Eye (tissue), 1 donor: ENCODE measurements around the gene AKR1D1.
"Not testable (repeated sequence)": the region's sequence is repeated elsewhere in the genome, so short reads cannot be mapped to it uniquely, and the experiment has no call there.

Experiments used
- DNase-seq: peaks from one replicate; pipeline ENCODE4 v3.0.0-alpha.2; 2015

Gene AKR1D1, protein sequence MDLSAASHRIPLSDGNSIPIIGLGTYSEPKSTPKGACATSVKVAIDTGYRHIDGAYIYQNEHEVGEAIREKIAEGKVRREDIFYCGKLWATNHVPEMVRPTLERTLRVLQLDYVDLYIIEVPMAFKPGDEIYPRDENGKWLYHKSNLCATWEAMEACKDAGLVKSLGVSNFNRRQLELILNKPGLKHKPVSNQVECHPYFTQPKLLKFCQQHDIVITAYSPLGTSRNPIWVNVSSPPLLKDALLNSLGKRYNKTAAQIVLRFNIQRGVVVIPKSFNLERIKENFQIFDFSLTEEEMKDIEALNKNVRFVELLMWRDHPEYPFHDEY

DNA sequence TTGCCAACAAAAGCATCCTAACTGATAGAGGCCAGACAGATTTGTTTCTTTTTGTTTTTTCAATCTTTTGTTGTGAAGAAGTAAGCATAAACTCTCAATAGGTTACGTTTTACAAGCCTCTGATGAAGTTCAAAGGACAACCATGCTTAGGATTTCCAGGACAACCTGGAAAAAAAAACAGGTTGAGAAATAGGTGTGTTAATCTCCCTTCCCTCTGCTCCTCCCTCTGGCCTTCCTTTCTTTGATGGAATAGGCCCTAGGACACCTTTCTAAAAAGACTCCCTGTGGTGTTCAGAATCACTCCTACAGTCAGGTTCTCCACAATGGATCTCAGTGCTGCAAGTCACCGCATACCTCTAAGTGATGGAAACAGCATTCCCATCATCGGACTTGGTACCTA, at the start of gene AKR1D1:
TSS of gene AKR1D1 (plus strand) at position 264 of the 400 bp plus-strand sequence. CDS start at position 324, 60 bp downstream.
- DNase-seq = no peak

DNA sequence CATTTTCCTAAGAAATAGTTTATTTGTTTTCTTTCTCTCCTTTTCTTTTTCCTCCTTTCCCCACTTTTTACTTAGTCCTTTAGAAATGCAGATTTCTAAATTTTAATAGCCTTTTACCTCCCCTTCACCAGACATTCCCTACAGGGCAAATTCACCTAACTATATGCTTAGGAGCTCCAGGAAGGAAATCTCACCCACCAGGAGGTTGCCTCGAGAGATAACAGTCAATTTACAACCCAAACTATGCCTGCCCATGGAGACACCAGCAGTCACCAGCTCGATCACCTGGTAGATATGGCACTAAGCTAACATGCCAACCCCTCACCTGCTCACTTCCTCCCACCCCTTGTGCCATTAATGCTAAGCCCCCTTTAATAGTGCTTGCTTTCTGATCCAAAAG, 49.2 kb upstream of the AKR1D1 start:
- no peak for DNase-seq

DNA sequence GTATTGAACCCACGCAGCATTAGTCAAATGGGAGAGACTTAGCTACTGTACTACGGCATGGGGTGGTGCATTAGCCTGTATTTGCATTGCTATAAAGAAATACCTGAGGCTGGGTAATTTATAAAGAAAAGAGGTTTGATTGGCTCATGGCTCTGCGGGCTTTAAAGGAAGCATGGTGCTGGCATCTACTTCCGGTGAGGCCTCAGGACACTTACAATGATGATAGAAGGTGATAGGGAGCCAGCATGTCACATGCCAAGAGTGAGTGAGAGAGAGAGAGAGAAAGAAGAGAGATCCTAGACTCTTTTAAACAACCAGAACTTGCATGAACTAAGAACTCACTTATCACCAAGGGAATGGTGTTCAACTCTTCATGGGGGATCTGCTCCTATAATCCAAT, 47.1 kb upstream of the AKR1D1 start:
- DNase-seq = no peak

DNA sequence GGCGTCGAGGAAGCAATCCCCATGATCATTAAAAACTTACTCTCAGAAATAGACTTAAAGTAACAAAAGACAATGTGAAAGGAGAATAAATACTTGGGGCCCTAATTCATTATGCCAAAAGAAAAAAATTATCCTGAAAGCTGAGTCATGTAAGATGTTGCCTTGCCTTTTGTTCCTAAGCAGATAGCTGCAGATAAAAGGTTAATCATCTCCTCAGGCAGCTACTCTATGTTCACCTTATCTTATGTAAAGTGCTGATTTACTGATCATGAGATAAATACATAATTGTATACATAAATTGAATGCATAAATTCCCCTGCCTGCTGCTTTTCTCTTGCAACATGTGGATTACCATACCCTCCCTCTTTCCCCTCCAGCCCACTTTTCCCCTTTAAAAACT, 46.3 kb upstream of the AKR1D1 start:
- DNase-seq = no peak

DNA sequence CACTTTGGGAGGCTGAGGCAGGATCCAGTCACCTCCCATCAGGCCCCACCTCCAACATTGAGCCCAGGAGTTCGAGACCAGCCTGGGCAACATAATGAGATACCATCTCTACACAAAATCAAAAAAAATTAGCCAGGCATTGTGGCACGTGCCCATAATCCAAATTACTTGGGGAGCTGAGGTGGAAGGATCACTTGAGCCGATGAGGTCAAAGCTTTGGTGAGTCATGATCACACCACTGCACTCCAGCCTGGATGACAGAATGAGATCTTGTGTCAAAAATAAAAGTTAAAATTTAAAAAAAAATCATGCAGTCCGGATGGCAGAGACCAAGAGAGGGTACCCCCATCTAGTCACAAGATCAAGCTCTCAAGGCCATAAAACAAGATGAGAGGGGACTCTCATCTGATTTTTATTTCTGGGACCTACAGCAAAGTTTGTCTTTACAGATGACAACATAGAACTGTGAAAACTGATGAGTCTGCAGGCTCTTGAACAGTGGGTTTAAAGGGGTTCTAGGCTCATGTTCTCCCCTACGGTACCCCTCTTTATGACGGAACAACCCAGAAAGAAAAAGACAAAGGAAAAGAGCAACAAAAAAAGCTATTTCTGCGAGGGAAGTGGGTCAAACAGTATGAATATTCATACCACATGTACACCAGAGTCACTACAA, 45.4 kb upstream of the AKR1D1 start:
- DNase-seq = no peak

DNA sequence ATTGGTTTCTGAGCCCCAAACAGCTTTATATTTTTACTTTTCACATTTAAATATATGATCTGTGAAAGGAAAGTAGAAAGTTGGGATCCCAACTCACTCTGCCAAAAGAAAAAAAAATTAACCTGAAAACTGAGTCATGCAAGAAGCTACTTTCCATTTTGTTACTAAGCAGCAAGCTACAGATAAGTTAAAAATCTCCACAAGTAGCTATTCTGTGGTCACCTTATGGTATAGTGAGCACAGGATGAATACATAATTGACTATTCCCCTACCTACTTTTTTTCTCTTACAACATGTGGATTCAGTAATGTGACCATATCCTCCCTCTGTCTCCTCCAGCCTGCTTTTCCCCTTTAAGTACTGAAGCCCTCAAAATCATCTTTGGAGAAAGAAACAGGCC, 44.1 kb upstream of the AKR1D1 start:
- no peak for DNase-seq

DNA sequence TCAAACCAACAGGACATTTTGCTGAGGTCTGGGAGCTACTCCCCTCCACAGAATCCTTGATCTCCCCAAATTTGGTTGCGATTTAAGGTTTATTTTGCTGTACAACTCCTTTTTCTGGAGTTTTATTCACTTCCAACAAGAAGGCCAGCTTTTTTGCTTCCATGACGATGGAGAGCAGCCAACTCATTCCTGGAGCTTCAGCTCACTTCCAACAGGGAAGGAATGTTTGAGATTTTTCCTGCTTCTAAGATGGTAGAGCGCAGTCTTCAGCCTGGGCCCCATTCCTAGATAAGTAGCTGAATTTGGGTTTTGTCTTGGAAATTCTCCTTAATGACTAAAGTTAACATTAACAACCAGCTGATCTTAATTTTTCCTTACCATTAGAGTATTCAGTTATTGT, 43.5 kb upstream of the AKR1D1 start:
- no peak for DNase-seq

DNA sequence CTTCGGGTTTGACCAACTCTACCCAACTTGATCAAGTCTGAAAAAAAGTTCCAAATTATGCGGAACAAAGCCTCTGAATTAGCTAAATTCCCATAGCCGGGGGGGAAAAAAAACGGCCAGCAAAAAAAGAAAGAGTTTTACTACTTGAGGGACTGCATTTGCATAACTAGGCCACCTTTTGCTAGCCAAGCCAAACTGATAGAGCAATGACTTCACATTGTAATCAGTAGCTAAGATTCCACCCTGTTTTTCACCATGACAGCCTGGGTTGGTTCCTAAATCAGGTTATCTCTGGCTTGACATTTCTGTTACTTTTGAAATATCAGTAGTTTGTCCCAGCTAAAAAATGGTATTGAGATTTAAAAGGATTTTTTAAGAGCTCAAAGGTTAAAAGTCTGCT, 43.0 kb upstream of the AKR1D1 start:
- DNase-seq = no peak

DNA sequence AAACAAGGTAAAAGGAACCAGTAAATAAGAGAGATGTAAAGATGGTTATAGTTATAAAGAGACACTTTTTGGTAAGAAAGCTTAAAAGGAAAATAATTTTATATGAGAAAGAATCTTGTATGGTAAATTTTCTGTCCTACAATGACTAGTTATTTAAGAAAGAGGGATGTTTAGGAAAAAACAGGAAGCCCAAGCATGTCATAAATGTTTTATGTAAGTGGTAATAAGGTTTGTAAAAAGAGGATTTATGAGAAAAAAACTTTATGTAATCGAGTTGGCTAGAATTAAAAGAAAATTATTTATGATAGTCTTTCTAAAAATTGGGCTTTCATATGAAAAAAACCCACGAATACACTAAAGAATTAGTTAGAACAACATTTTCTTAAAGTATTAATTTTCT, 40.1 kb upstream of the AKR1D1 start:
- DNase-seq = no peak

DNA sequence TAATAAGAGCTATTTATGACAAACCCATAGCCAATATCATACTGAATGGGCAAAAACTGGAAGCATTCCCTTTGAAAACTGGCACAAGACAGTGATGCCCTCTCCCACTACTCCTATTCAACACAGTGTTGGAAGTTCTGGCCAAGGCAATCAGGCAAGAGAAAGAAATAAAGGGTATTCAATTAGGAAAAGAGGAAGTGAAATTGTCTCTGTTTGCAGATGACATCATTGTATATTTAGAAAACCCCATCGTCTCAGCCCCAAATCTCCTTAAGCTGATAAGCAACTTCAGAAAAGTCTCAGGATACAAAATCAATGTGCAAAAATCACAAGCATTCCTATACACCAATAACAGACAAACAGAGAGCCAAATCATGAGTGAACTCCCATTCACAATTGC, 36.2 kb upstream of the AKR1D1 start:
- DNase-seq = not testable (repeated sequence)

DNA sequence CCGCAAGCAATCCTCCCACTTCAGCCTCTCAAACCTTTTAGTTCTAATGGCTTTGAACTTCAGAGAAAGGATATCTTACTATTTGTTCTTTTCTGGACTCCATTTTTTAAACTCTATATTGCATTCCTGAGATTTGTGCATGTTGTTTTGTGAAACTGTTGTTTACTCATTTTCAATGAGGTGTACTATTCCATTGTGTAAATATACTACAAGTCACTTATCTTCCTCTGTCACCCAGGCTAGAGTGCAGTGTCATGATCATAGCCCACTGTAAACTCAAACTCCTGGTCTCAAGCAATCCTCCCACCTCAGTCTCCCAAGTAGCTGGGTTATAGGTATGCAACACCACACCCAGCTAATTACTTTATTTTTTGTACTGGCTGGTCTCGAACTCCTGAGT, 31.4 kb upstream of the AKR1D1 start:
- no peak for DNase-seq

DNA sequence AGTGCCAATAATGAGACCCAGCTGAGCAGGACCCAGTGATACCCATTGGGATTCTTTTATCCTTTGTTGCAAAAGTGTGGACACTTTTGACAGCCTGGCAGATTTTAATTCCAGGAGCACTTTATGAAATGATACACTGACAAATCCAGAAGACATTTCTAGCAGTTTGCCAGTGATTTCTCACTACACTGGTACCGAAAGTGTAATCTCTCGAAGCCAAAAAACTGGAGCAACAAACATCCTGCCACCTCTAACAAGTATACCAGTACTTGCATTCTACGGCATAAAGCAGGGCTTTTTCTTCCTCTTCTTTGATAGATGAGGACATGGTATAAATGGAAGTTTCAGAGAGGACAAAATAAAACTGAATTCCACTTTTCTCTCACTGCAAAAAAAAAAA, 28.4 kb upstream of the AKR1D1 start:
- no peak for DNase-seq

DNA sequence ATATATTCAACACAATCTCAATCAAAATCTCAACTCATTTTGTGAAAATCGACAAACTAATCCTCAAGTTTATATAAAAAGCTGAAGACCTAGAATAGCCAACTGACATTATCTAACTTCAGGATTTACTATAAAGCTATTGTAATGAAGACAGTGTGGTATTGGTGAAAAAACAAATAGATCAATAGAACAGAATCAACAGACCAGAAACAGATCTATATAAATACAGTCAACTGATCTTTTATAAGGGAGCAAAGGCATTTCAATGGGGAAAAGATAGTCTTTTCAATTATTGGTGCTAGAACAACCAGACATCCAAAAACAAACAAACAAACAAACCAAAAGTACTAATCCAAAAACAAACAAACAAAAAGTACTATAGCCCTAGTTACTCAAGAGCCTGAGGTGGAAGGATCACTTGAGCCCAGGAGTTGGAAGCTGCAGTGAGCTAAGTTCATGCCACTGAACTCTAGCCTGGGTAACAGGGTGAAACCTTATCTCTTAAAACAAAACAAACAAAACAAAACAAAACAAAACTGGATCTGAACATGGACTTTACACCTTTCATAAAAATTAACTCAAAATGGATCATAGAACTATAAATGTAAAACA, 26.6 kb upstream of the AKR1D1 start:
- DNase-seq = peak; percentile 4

DNA sequence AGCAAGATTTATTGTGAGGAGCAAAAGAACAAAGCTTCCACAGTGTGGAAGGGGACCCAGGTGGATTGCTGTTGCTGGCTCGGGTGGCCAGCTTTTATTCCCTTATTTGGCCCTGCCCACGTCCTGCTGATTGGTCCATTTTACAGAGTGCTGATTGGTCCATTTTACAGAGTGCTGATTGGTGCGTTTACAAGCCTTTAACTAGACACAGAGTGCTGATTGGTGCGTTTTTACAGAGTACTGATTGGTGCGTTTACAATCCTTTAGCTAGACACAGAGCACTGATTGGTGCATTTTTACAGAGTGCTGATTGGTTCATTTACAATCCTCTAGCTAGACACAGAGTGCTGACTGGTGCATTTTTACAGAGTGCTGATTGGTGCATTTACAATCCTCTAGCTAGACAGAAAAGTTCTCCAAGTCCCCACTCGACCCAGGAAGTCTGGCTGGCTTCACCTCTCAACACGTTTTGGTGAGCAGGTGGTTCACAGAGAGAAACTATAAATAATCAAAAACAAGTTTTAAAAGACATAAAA, 24.5 kb upstream of the AKR1D1 start:
- not testable (repeated sequence) for DNase-seq

DNA sequence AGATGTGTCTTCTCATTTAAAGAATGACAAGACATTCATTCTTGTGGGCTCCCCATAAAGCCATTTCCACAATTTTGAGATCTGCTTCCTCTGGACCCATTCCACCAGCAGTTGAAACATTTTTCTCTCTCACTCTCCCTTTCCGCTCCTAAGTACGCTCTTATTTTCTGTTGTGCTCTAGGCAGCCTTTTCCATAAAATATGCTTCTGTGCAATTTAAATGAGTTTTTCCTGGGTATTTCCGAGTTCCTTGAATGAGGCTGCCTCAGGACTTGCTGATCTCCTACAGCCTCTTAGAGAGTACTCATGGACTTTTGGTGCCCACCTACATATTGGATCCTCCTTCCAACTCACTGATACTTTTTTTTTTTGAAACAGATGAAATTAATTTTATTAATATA, 23.6 kb upstream of the AKR1D1 start:
- DNase-seq = no peak

DNA sequence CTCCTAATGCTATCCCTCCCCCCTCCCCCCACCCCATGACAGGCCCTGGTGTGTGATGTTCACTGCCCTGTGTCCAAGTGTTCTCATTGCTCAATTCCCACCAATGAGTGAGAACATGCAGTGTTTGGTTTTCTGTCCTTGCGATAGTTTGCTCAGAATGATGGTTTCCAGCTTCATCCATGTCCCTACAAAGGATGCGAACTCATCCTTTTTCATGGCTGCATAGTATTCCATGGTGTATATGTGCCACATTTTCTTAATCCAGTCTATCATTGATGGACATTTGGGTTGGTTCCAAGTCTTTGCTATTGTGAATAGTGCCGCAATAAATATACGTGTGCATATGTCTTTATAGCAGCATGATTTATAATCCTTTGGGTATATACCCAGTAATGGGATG, 20.6 kb upstream of the AKR1D1 start:
- not testable (repeated sequence) for DNase-seq

DNA sequence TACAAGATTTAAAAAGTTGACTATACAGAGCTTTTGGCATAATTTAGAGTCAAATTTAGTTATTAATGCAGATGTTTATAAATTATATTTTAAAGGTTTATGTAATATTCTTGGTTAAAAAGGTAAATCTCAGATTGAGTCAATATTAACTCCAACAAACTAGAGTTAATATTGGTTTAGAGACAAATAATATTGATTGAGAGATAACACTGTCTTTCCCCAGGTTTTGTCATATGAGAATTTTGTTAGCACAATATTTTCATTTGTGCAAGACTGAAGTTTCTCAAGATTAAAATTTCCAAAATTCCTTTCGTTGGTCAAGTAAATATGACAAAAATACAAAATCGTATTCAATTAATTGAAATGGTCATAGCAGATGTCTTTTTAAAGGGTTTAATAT, 12.9 kb upstream of the AKR1D1 start:
- no peak for DNase-seq

DNA sequence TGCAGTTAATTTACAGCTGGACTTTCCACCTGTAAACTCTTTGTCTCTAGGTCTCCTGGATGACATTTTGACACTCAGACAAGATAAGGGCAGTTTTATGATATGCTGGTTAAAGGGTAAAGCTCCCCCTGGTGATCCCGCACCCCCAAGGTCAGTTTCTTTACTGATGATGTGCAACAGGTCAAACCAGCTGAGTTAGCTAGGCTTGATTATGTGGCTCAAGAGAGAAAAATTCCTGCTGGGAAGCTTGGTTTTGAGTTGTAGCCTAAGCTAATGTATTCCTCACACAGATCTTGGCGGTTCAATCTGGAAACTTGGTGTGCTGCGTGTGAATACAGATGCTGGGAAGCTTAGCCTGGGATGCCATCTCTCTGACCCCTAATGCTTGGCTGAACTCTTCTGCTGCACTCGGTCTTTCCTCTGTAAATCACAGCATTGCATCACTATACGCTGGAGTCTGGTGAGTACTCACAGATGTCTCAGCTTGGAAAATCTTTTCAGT, 11.4 kb upstream of the AKR1D1 start:
- no peak for DNase-seq

DNA sequence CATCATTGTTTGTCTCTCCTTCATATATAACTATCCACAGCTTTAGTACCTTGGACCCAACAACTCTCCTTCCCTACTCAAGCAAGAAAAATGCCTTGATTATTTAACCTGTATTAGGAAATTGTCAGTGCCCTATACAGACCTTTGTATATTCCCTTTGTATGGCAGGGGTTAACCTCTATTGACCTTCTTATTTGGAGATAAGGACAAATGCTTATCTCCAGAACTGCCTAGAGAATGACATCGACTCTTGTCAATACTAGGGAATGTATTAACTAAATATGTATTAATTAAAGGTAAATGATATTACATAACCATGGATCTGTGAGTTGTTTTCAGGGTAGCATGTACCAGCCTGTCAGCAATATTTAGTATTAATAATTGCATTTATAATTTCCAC, 10.4 kb upstream of the AKR1D1 start:
- DNase-seq = no peak

DNA sequence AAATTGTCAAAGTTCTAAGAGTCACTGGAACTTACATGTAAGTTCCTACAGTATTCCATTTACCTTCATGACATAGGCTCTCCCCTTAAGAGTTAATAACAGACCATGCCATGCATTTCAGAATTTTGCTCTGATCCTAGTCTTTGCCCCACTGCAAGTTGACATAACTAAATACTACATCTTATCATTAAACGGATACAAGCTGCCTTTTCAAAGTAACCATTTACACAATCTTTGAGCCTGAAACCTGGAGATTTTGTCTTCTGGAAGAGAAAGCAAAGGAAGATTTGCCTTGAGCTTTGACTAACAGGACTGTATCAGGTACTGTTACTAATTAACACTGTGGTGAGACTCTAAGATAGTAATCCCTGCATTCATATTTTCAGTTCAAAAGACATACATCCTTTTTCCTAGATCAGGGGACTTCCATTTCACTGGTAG, 9.3 kb upstream of the AKR1D1 start:
- no peak for DNase-seq

DNA sequence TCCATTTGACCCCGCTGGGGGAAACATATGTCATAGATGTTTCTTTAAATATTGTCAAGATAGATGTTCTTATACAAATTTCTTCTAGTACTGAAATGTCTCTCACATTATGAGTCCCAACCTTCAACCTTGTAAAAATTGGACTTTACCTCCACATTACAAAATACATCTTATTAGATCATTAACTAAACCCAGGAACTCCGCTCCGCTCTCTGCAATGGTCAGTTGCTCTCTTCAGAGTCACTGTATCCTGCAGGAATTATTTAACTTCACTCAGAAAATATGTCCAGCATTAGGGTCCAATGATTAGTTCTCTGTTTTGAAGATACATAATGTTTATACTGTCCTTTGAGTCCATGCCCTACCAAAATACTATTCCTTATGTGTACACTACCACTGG, 8.5 kb upstream of the AKR1D1 start:
- DNase-seq = no peak

DNA sequence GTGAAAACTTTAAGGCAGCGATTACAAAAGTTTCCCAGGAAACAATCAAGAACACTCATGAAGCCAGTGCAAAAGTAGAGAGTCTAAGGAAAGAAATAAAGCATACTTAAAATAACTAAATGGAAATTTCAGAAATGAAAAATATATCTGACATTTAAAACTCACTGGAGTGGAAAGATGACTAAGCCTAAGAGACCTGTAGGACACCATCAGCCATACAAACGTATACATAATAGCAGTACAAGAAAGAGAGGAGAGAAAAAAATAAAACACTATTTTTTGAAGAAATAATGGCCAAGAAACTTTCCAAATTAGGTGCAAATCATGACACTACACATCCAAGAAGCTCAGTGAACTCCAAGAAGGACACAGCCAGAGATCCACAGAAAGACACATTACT, 5.4 kb upstream of the AKR1D1 start:
- DNase-seq = no peak

DNA sequence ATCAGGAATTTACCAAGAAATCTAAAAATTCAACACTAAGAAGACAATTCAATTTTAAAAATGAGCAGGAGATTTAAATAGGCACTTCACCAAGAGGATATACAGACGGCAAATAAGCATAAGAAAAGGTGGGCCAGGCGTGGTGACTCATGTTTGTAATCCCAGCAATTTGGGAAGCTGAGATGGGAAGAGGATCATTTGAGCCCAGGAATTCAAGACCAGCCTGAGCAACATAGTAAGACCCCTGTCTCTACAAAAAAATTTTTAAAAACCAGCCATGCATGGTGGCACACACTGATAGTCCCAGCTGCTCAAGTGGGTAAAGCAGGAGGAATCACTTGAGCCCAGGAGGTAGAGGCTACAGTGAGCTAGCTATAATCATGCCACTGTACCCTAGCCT, 3.5 kb upstream of the AKR1D1 start:
- no peak for DNase-seq

DNA sequence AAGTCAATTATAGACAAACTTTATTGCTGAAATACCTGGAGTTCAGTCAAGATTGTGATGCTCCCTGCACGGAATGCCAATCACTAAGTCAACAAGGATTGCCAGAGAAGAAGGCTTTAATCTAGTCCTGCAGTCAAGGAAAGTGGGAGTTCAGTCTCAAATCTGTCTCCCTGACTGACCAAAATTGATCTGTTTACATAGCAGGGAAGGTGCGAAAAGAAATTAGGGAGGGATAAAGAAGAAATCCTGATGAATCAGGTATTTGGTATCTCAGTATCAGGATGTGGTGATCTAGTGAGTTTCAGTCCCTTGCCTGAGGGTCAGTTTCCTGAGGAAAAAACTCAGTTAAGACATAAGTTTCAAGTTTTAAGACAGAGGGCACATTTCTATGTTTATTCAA, 2.1 kb upstream of the AKR1D1 start:
- no peak for DNase-seq
